CD4-positive, alpha-beta T cell (primary cell): Measurements from ENCODE around the gene PUS3. TPM values are rescaled to one million over a fixed set of nuclear protein-coding genes. Genes with fewer than 3 reads are reported as not detected.

Source experiments
- ATAC-seq: fragments of 200-7000 bp; cut with Tn5 transposase; one replicate; pipeline ENCODE4 v1.10.0; 2022; ENCODE audit warnings: mild to moderate bottlenecking; ENCODE audit not compliant: poor library complexity
- CTCF ChIA-PET: fragments of 350-600 bp; sonication (Branson Sonifier 250); formaldehyde crosslinking; loops from one replicate; lab custom pipeline; 2021; ENCODE audit warnings: antibody characterized with exemption, inconsistent platforms; lab: Charles Lee
- POLR2A ChIA-PET: fragments of 350-600 bp; sonication (Branson Sonifier 250); formaldehyde crosslinking; loops from one replicate; lab custom pipeline; 2021; ENCODE audit warnings: antibody characterized with exemption, inconsistent platforms; lab: Charles Lee
- DNase-seq, 14 experiments: peaks; one replicate each; pipeline ENCODE4 v3.0.0-alpha.2; 2013 to 2020; ENCODE audit warnings: mixed read lengths in 2 of 14
- H3K27ac ChIP-seq, 2 donors: one replicate each; pipeline versions ENCODE4 v1.5.1 to v1.7.0; 2013; ENCODE audit warnings: low read length in 2 of 2, low read depth in 1 of 2, mild to moderate bottlenecking in 1 of 2
- H3K27me3 ChIP-seq, 2 experiments: 1 replicate in 1 of 2; 2 replicates in 1 of 2; pipeline versions ENCODE4 v1.6.1 to v1.7.0; 2013; ENCODE audit warnings: low read length in 2 of 2, control low read depth in 1 of 2, mild to moderate bottlenecking in 1 of 2, moderate library complexity in 1 of 2; ENCODE audit not compliant: insufficient read depth in 2 of 2, control insufficient read depth in 1 of 2
- H3K36me3 ChIP-seq: one replicate; pipeline ENCODE4 v1.6.1; 2013; ENCODE audit warnings: low read length, control low read depth; ENCODE audit not compliant: insufficient read depth
- H3K4me1 ChIP-seq: one replicate; pipeline ENCODE4 v1.6.1; 2013; ENCODE audit warnings: low read length, control low read depth; ENCODE audit not compliant: insufficient read depth
- H3K4me3 ChIP-seq: one replicate; pipeline ENCODE4 v1.5.1; 2013; ENCODE audit warnings: mild to moderate bottlenecking, low read length, moderate library complexity
- H3K9me3 ChIP-seq, 2 experiments: 1 replicate in 1 of 2; 2 replicates in 1 of 2; pipeline versions ENCODE4 v1.6.1 to v1.7.0; 2013; ENCODE audit warnings: low read length in 2 of 2, mild to moderate bottlenecking in 2 of 2, control low read depth in 1 of 2, moderate library complexity in 1 of 2; ENCODE audit not compliant: control insufficient read depth in 1 of 2, insufficient read depth in 1 of 2
- H3K27ac Mint-ChIP-seq: one replicate; pipeline ENCODE4 v1.8.0; 2020; ENCODE audit warnings: mixed read lengths
- H3K27me3 Mint-ChIP-seq: one replicate; pipeline ENCODE4 v1.8.0; 2021; ENCODE audit warnings: mixed read lengths
- H3K36me3 Mint-ChIP-seq: one replicate; pipeline ENCODE4 v1.8.0; 2021; ENCODE audit warnings: low read depth, mixed read lengths
- H3K4me1 Mint-ChIP-seq: one replicate; pipeline ENCODE4 v1.8.0; 2021; ENCODE audit warnings: low read depth, mixed read lengths
- H3K4me3 Mint-ChIP-seq: one replicate; pipeline ENCODE4 v1.8.0; 2020; ENCODE audit warnings: mild to moderate bottlenecking, mixed read lengths
- H3K9me3 Mint-ChIP-seq: one replicate; pipeline ENCODE4 v1.8.0; 2020; ENCODE audit warnings: mixed read lengths
- CTCF ChIP-seq: fragments of 200-600 bp; IDR thresholded peaks from one replicate; pipeline ENCODE4 v1.8.0; 2022; ENCODE audit warnings: antibody characterized with exemption, mild to moderate bottlenecking
- intact Hi-C, 2 experiments: fragments of 100-400 bp; cut with DNase I in 1 of 2; cut with micrococcal nuclease in 1 of 2; formaldehyde crosslinking; loops; one replicate each; pipeline versions ENCODE4 v1.15.1 to v1.9.0; 2023 to 2025; cut with DNase I, micrococcal nuclease
- total RNA-seq, 174 experiments: library from RNA in 2 of 174; stranded (reverse) in 2 of 174; gene quantifications; one replicate each; pipeline ENCODE4 v1.2.3 and lab custom pipeline; 2021 to 2026

PUS3 gene
- total RNA-seq, 2 experiments from 2014 or later, result 6.0 to 7.3 TPM

GRCh38 chr11:125950696-125951651 lies 48.0 kb upstream of the PUS3 start:
- no peak overlapping the region for H3K27ac ChIP-seq
- no peaks in the 10 kb centered on the region for H3K4me1 ChIP-seq
- Mint-ChIP-seq H3K27ac (no peak overlapping the region), H3K9me3 (no peaks in the 10 kb centered on the region), H3K4me3 (no peak overlapping the region), H3K4me1 (no peaks in the 10 kb centered on the region), H3K27me3 (no peaks in the 10 kb centered on the region), H3K36me3 (no peaks in the 10 kb centered on the region)
- CTCF ChIA-PET, result no interaction called here
- H3K36me3 ChIP-seq, result no peaks in the 10 kb centered on the region
- no peaks in the 10 kb centered on the region for H3K27me3 ChIP-seq
- DNase-seq, result no peak
- POLR2A ChIA-PET, result interaction anchor here (0.5 kb wide), 1 partner anchor 12 kb away, joined by 3 read pairs; no protein-coding TSS in a partner anchor
- TF ChIP-seq CTCF, result no peak
- H3K4me3 ChIP-seq, result no peak overlapping the region
- intact Hi-C loops, result no loop called here
- H3K9me3 ChIP-seq, result no peaks in the 10 kb centered on the region
- no peak for ATAC-seq

- Mint-ChIP-seq H3K27me3 (no peaks in the 10 kb centered on the region), H3K4me1 (no peaks in the 10 kb centered on the region), H3K36me3 (no peaks in the 10 kb centered on the region), H3K9me3 (no peaks in the 10 kb centered on the region), H3K27ac (no peak overlapping the region), H3K4me3 (no peak overlapping the region)
- Histone ChIP-seq H3K36me3 (no peaks in the 10 kb centered on the region), H3K9me3 (no peaks in the 10 kb centered on the region), H3K4me3 (no peak overlapping the region), H3K4me1 (no peaks in the 10 kb centered on the region), H3K27ac (no peak overlapping the region), H3K27me3 (no peaks in the 10 kb centered on the region)
- no peak for ATAC-seq
- TF ChIP-seq CTCF, result no peak
- ChIA-PET CTCF (no interaction called here), POLR2A (no interaction called here)
- no peak for DNase-seq
- intact Hi-C loops, result no loop called here
Observed at GRCh38 chr11:125950178-125950490, 47.1 kb upstream of the PUS3 start.

GRCh38 chr11:125949271-125950177 lies 46.5 kb upstream of the PUS3 start:
- ChIA-PET POLR2A (no interaction called here), CTCF (no interaction called here)
- Histone ChIP-seq H3K27ac (no peak overlapping the region), H3K4me3 (no peak overlapping the region), H3K36me3 (no peaks in the 10 kb centered on the region), H3K4me1 (no peaks in the 10 kb centered on the region), H3K27me3 (no peaks in the 10 kb centered on the region), H3K9me3 (no peaks in the 10 kb centered on the region)
- TF ChIP-seq CTCF, result no peak
- no peaks in the 10 kb centered on the region for H3K36me3 Mint-ChIP-seq
- intact Hi-C loops, result no loop called here
- H3K9me3 Mint-ChIP-seq, result no peaks in the 10 kb centered on the region
- DNase-seq (no peak), ATAC-seq (no peak)
- no peaks in the 10 kb centered on the region for H3K27me3 Mint-ChIP-seq
- H3K4me1 Mint-ChIP-seq, result no peaks in the 10 kb centered on the region
- no peak overlapping the region for H3K4me3 Mint-ChIP-seq
- no peak overlapping the region for H3K27ac Mint-ChIP-seq
